GM12892 (cell line): Measurements from ENCODE around the gene NTN5.
"Not testable (repeated sequence)": the region's sequence is repeated elsewhere in the genome, so short reads cannot be mapped to it uniquely, and the experiment has no call there.

ENCODE experiments used
- DNase-seq: peaks from one replicate; pipeline ENCODE4 v3.0.0; 2011; ENCODE audit not compliant: insufficient read length
- FAIRE-seq: peaks from 2 replicates; lab custom pipeline; 2011; peaks lifted over from hg19 to GRCh38; lab: Jason Lieb, UNC
- POLR2A ChIP-seq: IDR thresholded peaks from 2 replicates; pipeline ENCODE4 v1.6.1; 2011; ENCODE audit warnings: low read depth, low read length, control low read depth
- POLR2AphosphoS5 ChIP-seq: IDR thresholded peaks from 2 replicates; pipeline ENCODE4 v1.6.1; 2011; ENCODE audit warnings: low read depth, low read length, control low read depth
- TAF1 ChIP-seq: IDR thresholded peaks from 2 replicates; pipeline ENCODE4 v1.6.1; 2011; ENCODE audit warnings: low read depth, mild to moderate bottlenecking, control low read depth, low read length, borderline replicate concordance

NTN5 gene

DNA sequence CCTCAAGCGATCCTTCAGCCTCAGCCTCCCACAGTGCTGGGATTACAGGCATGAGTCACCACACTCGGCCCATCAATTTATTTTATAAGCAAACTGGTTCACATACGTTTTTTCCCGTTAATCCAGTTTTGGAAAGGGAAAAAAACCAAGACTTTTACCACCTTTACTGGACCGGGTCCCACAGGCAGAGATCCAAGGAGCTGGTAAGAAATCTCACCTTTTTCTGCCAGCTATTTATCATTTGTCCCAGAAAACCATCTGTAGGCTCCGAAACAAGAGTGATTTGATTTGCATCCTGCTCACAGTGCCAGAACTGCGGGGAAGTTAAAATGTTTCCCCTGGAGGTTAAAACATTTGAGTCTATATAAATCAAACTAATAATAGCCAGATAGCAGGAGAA is 16.6 kb upstream of the NTN5 start:
- TF ChIP-seq TAF1: no peak
- TF ChIP-seq POLR2A: no peak
- TF ChIP-seq POLR2AphosphoS5: no peak
- FAIRE-seq: no peak
- DNase-seq: no peak

- FAIRE-seq: no peak
- TF ChIP-seq POLR2AphosphoS5: no peak
- no peak for TF ChIP-seq TAF1
- no peak for TF ChIP-seq POLR2A
- no peak for DNase-seq
These were observed 15.0 kb upstream of the NTN5 start for GRCh38 chr19:48687776-48688175.

DNA sequence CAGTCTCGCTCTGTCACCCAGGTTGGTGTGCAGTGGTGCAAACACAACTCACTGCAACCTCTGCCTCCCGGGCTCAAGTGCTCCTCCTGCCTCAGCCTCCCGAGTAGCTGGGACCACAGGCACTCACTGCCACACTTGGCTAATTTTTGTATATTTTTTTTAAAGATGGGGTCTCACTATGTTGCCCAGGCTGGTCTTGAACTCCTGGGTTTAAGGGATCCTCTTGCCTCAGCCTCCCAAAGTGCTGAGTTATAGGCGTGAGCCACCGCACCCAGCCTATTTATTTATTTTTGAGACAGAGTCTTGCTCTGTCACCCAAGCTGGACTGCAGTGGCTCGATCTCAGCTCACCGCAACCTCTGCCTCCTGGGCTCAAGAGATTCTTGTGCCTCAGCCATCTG is 13.8 kb upstream of the NTN5 start:
- not testable (repeated sequence) for FAIRE-seq

DNA sequence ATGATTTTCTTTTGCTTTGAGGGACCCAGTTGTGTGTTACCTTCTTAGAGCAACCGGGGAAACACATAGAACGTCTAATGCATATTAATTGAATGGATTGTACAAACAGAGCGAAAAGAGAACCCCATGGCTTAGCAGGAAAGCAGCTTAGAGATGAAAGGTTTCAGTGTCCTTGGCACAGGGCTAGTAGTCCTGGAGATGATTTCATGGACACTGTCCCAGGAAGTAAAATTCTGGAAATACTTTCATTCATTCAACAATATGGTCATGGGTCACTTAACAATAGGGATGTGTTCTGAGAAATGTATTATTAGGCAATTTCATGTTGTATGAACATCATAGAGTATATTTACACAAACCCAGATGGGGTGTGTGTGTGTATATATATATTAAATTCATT is 13.3 kb upstream of the NTN5 start:
- no peak for FAIRE-seq
- no peak for TF ChIP-seq POLR2A
- TF ChIP-seq TAF1: no peak
- TF ChIP-seq POLR2AphosphoS5: no peak

More for the DNA sequence above, 13.8 kb upstream of the NTN5 start:
- DNase-seq: not testable (repeated sequence)

GRCh38 chr19:48685583-48685982 is 12.8 kb upstream of the NTN5 start:
- FAIRE-seq (no peak), DNase-seq (no peak)
- TF ChIP-seq TAF1 (no peak), POLR2A (no peak), POLR2AphosphoS5 (no peak)

More for the DNA sequence above, 13.3 kb upstream of the NTN5 start:
- DNase-seq: no peak

GRCh38 chr19:48683349-48683748 is 10.5 kb upstream of the NTN5 start:
- DNase-seq (no peak), FAIRE-seq (no peak)
- no peak for TF ChIP-seq POLR2A
- TF ChIP-seq TAF1: no peak
- no peak for TF ChIP-seq POLR2AphosphoS5

GRCh38 chr19:48681127-48681470 is 8.3 kb upstream of the NTN5 start:
- FAIRE-seq (no peak), DNase-seq (no peak)
- TF ChIP-seq POLR2A (no peak), TAF1 (no peak), POLR2AphosphoS5 (no peak)

DNA sequence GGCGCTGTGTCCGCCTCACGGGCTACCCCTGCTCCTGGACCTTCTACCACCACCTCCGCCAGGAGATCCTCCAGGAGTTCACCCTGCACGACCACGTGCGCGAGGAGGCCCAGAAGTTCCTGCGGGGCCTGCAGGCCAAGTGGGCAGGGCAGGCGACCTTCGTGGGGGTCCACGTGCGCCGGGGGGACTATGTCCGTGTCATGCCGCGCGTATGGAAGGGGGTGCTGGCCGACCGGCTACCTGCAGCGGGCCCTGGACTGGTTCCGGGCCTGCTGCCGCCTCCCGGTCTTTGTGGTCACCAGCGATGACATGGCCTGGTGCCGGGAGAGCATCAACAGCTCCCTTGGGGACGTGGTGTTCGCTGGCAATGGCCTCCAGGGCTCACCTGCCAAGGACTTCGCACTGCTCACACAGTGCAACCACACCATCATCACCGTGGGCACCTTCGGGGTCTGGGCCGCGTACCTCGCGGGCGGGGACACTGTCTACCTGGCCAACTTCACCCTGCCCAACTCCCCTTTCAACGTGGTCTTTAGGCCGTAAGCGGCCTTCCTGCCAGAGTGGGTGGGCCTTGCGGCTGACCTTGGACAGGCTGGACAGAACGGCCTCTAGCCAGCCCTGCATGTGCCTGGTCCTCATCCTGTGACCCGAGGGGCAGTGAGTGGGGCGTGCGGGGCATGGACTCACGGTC is 7.8 kb upstream of the NTN5 start:
- DNase-seq: no peak
- FAIRE-seq: no peak
- no peak for TF ChIP-seq POLR2A
- no peak for TF ChIP-seq POLR2AphosphoS5
- no peak for TF ChIP-seq TAF1

DNA sequence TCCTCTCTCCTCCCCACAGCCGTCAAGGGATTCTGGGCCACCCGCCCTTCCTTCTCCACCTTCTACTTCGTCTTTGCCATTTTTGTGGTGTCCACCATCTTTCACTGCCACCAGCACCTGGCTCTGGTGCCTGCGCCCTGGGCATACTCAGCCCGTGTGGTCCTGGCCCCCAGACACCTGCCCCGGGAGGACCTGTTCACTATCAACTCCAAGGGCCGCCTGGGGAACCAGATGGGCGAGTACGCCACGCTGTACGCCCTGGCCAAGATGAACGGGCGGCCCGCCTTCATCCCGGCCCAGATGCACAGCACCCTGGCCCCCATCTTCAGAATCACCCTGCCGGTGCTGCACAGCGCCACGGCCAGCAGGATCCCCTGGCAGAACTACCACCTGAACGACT is 7.2 kb upstream of the NTN5 start:
- not testable (repeated sequence) for DNase-seq, FAIRE-seq

DNA sequence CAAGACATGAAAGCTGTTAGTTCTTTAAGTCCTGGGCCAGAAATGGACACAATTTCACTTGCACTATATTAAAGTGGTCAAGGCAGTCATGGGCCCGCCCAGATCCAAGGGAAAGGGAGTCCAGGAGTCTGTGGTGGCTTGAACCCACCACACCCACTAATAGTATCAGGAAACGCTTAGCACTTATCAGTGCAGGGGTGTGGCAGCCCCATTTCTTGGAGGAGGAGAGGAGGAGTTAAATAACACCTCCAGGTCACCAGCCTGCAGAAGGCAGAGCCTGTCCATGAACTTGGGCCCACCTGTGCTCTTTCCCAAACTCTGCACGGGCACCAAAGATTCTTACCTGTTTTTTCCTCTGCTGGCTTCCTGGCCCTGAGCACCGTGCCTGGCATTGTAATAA is 5.4 kb upstream of the NTN5 start:
- DNase-seq: no peak
- FAIRE-seq: no peak
- TF ChIP-seq POLR2AphosphoS5 (no peak), POLR2A (no peak), TAF1 (no peak)

DNA sequence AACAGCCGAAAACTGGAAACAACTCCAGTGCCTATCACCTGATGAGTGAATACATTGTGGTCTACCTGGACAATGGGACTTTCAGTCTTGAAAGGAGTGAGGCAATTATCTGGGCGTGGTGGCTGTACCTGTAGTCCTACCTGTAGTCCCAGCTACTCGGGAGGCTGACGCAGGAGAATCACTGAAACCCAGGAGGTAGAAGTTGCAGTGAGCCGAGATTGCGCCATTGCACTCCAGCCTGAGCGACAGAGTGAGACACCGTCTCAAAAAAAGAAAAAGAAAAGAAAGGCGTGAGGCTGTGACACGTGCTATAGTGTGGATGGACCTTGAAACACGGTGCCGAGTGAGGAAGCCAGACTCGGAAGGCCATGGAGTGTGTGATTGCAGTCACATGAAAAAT is 4.1 kb upstream of the NTN5 start:
- FAIRE-seq (no peak), DNase-seq (no peak)
- TF ChIP-seq TAF1: no peak

- DNase-seq (no peak), FAIRE-seq (no peak)
- TF ChIP-seq POLR2A: no peak
- no peak for TF ChIP-seq TAF1
- TF ChIP-seq POLR2AphosphoS5: no peak
These were observed 3.7 kb upstream of the NTN5 start for GRCh38 chr19:48676487-48676886.
